ENCODE results near the gene SLC8B1.

Gene SLC8B1

GRCh38 chr12:113284751-113285150 is 50.2 kb downstream of the SLC8B1 start:
- DNase-seq (ENCODE audit: low spot score) = no peak
- no peak for TF ChIP-seq CTCF (IDR thresholded peaks at IDR 0.05; ENCODE audit: extremely low read depth, missing control alignments)

- TF ChIP-seq CTCF (IDR thresholded peaks at IDR 0.05; ENCODE audit: extremely low read depth, missing control alignments) = no peak
- DNase-seq (ENCODE audit: low spot score) = no peak
These were observed 56.3 kb downstream of the SLC8B1 start for GRCh38 chr12:113278633-113279032.

GRCh38 chr12:113278141-113278540 is 56.8 kb downstream of the SLC8B1 start:
- no peak for DNase-seq (ENCODE audit: low spot score)
- TF ChIP-seq CTCF (IDR thresholded peaks at IDR 0.05; ENCODE audit: extremely low read depth, missing control alignments) = no peak

GRCh38 chr12:113277511-113277910 is 57.4 kb downstream of the SLC8B1 start:
- no peak for TF ChIP-seq CTCF (IDR thresholded peaks at IDR 0.05; ENCODE audit: extremely low read depth, missing control alignments)
- no peak for DNase-seq (ENCODE audit: low spot score)

- TF ChIP-seq CTCF (IDR thresholded peaks at IDR 0.05; ENCODE audit: extremely low read depth, missing control alignments) = no peak
- no peak for DNase-seq (ENCODE audit: low spot score)
These were observed 57.9 kb downstream of the SLC8B1 start for GRCh38 chr12:113276946-113277500.

- DNase-seq (ENCODE audit: low spot score) = no peak
- no peak for TF ChIP-seq CTCF (IDR thresholded peaks at IDR 0.05; ENCODE audit: extremely low read depth, missing control alignments)
These were observed 58.6 kb downstream of the SLC8B1 start for GRCh38 chr12:113276306-113276705.

- TF ChIP-seq CTCF (IDR thresholded peaks at IDR 0.05; ENCODE audit: extremely low read depth, missing control alignments) = no peak
- no peak for DNase-seq (ENCODE audit: low spot score)
These were observed 60.1 kb downstream of the SLC8B1 start for GRCh38 chr12:113274848-113275247.

Measured in GM20000 (cell line).